K562 (cell line): Measurements from ENCODE around the gene LOXL4. TPM values are rescaled to one million over a fixed set of nuclear protein-coding genes. Genes with fewer than 3 reads are reported as not detected.
A peak's percentile ranks its signal among the peaks of the same experiment; 100 is the strongest.

ENCODE experiments used
- ATAC-seq: fragments of 200-7000 bp; cut with Tn5 transposase; 3 replicates; pipeline ENCODE4 v1.9.1; 2020; ENCODE audit warnings: moderate library complexity
- BruUV-seq: library from RNA; stranded (reverse); fragments of 400-500 nt; replicated peaks from 2 replicates; lab custom pipeline; 2021; lab: Mats Ljungman, UMichigan
- CTCF ChIA-PET: fragments of 300-600 bp; formaldehyde crosslinking; extraction: SDS; loops from one replicate; lab custom pipeline; 2021; ENCODE audit warnings: low intra/inter-chr PET ratio; lab: Yijun Ruan, JAX
- POLR2A ChIA-PET: fragments of 300-600, 350-650 bp; sonication (Branson Sonifier 250); formaldehyde crosslinking; extraction: SDS; loops from one replicate; lab custom pipeline; 2021; ENCODE audit warnings: antibody characterized with exemption, inconsistent platforms; lab: Yijun Ruan, JAX
- DNase-seq, 4 experiments: peaks; one replicate each; pipeline versions ENCODE4 v3.0.0 to v3.0.0-alpha.2; 2011 to 2018; ENCODE audit warnings: low spot score in 3 of 4, mixed read lengths in 3 of 4; ENCODE audit errors: extremely low read depth in 1 of 4
- FAIRE-seq: peaks from 2 replicates; lab custom pipeline; 2011; peaks lifted over from hg19 to GRCh38; lab: Jason Lieb, UNC
- H2AFZ ChIP-seq: 2 replicates; pipeline ENCODE4 v1.6.0; 2011; ENCODE audit warnings: low read depth, low read length, control low read depth, inconsistent platforms
- H3K27ac ChIP-seq: fragments of 200-600 bp; 3 replicates; pipeline ENCODE4 v1.8.0; 2011; ENCODE audit warnings: low read depth, mild to moderate bottlenecking, control low read depth, inconsistent platforms, low read length, moderate library complexity, mixed read lengths; ENCODE audit errors: extremely low read depth
- H3K27me3 ChIP-seq, 2 experiments: fragments of 300-600 bp in 1 of 2; 2 replicates in 1 of 2; 3 replicates in 1 of 2; pipeline versions ENCODE4 v1.6.0 to v1.8.0; 2011; ENCODE audit warnings: inconsistent platforms in 2 of 2, low read length in 2 of 2, mild to moderate bottlenecking in 1 of 2, mixed read lengths in 1 of 2, moderate library complexity in 1 of 2; ENCODE audit not compliant: control insufficient read depth in 2 of 2, insufficient read depth in 2 of 2
- H3K36me3 ChIP-seq: fragments of 300-600 bp; 3 replicates; pipeline ENCODE4 v1.8.0; 2011; ENCODE audit warnings: mild to moderate bottlenecking, low read length, inconsistent platforms; ENCODE audit not compliant: control insufficient read depth, insufficient read depth
- H3K4me1 ChIP-seq, 2 experiments: fragments of 200-600 bp in 1 of 2; replicated peaks in 1 of 2; 2 replicates in 1 of 2; 3 replicates in 1 of 2; pipeline versions ENCODE4 v1.5.1 to v1.8.0; 2011; ENCODE audit warnings: inconsistent platforms in 2 of 2, low read length in 2 of 2, mild to moderate bottlenecking in 1 of 2, mixed read lengths in 1 of 2, moderate library complexity in 1 of 2; ENCODE audit not compliant: control insufficient read depth in 2 of 2, insufficient read depth in 2 of 2
- H3K4me2 ChIP-seq: 2 replicates; pipeline ENCODE4 v1.6.1; 2011; ENCODE audit warnings: low read length, control low read depth, inconsistent platforms, mixed read lengths; ENCODE audit not compliant: insufficient read depth
- H3K4me3 ChIP-seq: fragments of 200-600 bp; sonication (generic), shearing (Covaris generic); 2 replicates; pipeline ENCODE4 v1.5.1; 2016; ENCODE audit warnings: control low read depth, inconsistent platforms
- H3K79me2 ChIP-seq: fragments of 200-600 bp; 3 replicates; pipeline ENCODE4 v1.8.0; 2011; ENCODE audit warnings: low read length, inconsistent platforms; ENCODE audit not compliant: control insufficient read depth, insufficient read depth
- H3K9ac ChIP-seq, 2 experiments: 2 replicates each; pipeline versions ENCODE4 v1.6.0 to v1.6.1; 2011; ENCODE audit warnings: low read depth in 2 of 2, low read length in 2 of 2, control low read depth in 1 of 2, inconsistent platforms in 1 of 2, mild to moderate bottlenecking in 1 of 2, mixed read lengths in 1 of 2; ENCODE audit not compliant: insufficient read depth in 1 of 2
- H3K9me1 ChIP-seq: one replicate; pipeline ENCODE4 v1.6.0; 2011; ENCODE audit warnings: inconsistent platforms, mild to moderate bottlenecking, low read length, moderate library complexity; ENCODE audit not compliant: control insufficient read depth, insufficient read depth
- H3K9me3 ChIP-seq: replicated peaks from 2 replicates; pipeline ENCODE4 v1.5.1; 2011; ENCODE audit warnings: low read depth, low read length, inconsistent platforms; ENCODE audit not compliant: control insufficient read depth, insufficient read depth
- H4K20me1 ChIP-seq: replicated peaks from 2 replicates; pipeline ENCODE4 v1.6.1; 2011; ENCODE audit warnings: low read length, inconsistent platforms, mixed read lengths; ENCODE audit not compliant: control insufficient read depth, insufficient read depth
- BDP1 ChIP-seq: IDR thresholded peaks from 3 replicates; pipeline ENCODE4 v1.6.1; 2011; ENCODE audit not compliant: insufficient read length, insufficient read depth
- FIP1L1 ChIP-seq: fragments of 200-400 bp; formaldehyde crosslinking; IDR thresholded peaks from 2 replicates; pipeline ENCODE4 v1.6.1; 2018; ENCODE audit warnings: mild to moderate bottlenecking, low read depth, low read length; ENCODE audit not compliant: poor library complexity, severe bottlenecking
- HIVEP1 ChIP-seq: fragments of 250-450 bp; sonication (Bioruptor Pico); IDR thresholded peaks from 2 replicates; pipeline ENCODE4 v1.4.0; 2020; ENCODE audit warnings: mild to moderate bottlenecking
- MEIS2 ChIP-seq: fragments of 450-650 bp; IDR thresholded peaks from 2 replicates; pipeline ENCODE4 v1.6.1; 2014; ENCODE audit warnings: mild to moderate bottlenecking; ENCODE audit not compliant: partially characterized antibody
- WGBS: fragments of 100-300 bp; shearing (Covaris generic); methylation state at CpG from one replicate; pipeline ENCODE4 v1.1.6; 2016; ENCODE audit warnings: low coverage, mixed read lengths; ENCODE audit not compliant: insufficient coverage; ENCODE audit errors: missing lambda C conversion rate; 5-methylcytosine and 5-hydroxymethylcytosine counted together
- in situ Hi-C: fragments of 300-500 bp; cut with MboI; formaldehyde crosslinking; loops from 4 replicates; pipeline ENCODE4 v1.15.0; 2018; ENCODE audit warnings: inconsistent platforms, mixed read lengths
- intact Hi-C: fragments of 100-400 bp; cut with micrococcal nuclease; formaldehyde crosslinking; loops from 2 replicates; pipeline ENCODE4 v1.14.2; 2022
- polyA plus RNA-seq, 8 experiments: library from polyadenylated mRNA; depleted of rRNA in 4 of 8; stranded (reverse) in 5 of 8; unstranded in 3 of 8; fragments of >200 nt; fragmentation: Nextera tagmentation in 2 of 8; fragmentation: Illumina TruSeq in 1 of 8; extraction: Ambion mirVana in 2 of 8; extraction: Trizol in 1 of 8; gene quantifications; 2 replicates each; pipeline versions ENCODE4 v1.2.1 to v1.2.3, GENCODE V29; 2011 to 2014; ENCODE audit warnings: inconsistent platforms in 1 of 8, missing spikeins in 1 of 8
- total RNA-seq, 7 experiments: library from RNA; depleted of rRNA in 6 of 7; stranded (reverse); fragments of >200 nt in 6 of 7; fragmentation: Illumina TruSeq in 2 of 7; extraction: Trizol in 2 of 7; gene quantifications; 2 replicates each; pipeline versions ENCODE4 v1.2.1 to v1.2.3, GENCODE V29; 2011 to 2021; ENCODE audit warnings: low replicate concordance in 1 of 7
- TF ChIP-seq, protein P1 (sequence below): fragments of 450-650 bp; IDR thresholded peaks from 2 replicates; pipeline ENCODE4 v1.6.1; 2016; ENCODE audit warnings: mild to moderate bottlenecking, moderate library complexity

LOXL4 gene
- total and polyA plus RNA-seq, 9 of the 15 experiments (the other 6 are each of a cell fraction or from before 2014, with no cell fraction given): 0.03 to 0.35 (median 0.05) TPM; not detected in 3

DNA sequence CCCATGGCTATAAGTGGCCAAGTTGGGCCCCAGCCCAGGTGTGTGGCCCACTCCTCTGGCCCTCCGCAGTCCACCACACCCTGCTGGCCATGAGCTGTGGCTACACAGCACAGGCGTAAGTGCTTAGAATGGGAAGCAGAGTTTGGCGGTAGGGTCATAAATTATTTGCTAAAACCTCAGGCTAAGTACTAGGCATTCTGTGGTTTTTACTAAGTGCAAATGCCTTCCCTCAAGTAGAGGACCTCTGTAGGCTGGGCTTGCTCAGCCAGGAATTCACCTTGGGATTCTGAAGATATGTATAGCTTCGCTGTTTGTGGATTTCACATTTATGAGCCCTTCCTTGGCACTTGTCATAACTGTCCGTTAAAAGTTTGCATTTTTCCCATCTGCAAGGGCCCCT is 44.8 kb upstream of the LOXL4 start:
- no peak for ATAC-seq
- no peak for DNase-seq
- no peaks in the 10 kb centered on the region; a peak in 2 of 5 replicates for H3K4me1 ChIP-seq
- POLR2A ChIA-PET: interaction anchor here (0.9 to 1.8 kb wide), 2 partner anchors 10 to 140 kb away, joined by 3 to 4 read pairs; no protein-coding TSS in a partner anchor
- H4K20me1 ChIP-seq: peaks cover 3% of the 10 kb centered on the region; the same call in 1 of the 2 replicates
- no peak overlapping the region for H3K9ac ChIP-seq
- no peaks in the 10 kb centered on the region for H3K9me1 ChIP-seq
- no TSS peak for BruUV-seq
- no peak overlapping the region for H2AFZ ChIP-seq
- no peak overlapping the region for H3K27ac ChIP-seq
- 5% methylated on average over 5 of the region's 5 CpGs for WGBS
- in situ Hi-C loops: loop anchor here (25.0 kb wide), 1 partner anchor 401 kb away; no protein-coding TSS in a partner anchor
- no peak for TF ChIP-seq BDP1
- no peak for TF ChIP-seq HIVEP1 (CRISPR knock-in tag)
- TF ChIP-seq, protein P1, sequence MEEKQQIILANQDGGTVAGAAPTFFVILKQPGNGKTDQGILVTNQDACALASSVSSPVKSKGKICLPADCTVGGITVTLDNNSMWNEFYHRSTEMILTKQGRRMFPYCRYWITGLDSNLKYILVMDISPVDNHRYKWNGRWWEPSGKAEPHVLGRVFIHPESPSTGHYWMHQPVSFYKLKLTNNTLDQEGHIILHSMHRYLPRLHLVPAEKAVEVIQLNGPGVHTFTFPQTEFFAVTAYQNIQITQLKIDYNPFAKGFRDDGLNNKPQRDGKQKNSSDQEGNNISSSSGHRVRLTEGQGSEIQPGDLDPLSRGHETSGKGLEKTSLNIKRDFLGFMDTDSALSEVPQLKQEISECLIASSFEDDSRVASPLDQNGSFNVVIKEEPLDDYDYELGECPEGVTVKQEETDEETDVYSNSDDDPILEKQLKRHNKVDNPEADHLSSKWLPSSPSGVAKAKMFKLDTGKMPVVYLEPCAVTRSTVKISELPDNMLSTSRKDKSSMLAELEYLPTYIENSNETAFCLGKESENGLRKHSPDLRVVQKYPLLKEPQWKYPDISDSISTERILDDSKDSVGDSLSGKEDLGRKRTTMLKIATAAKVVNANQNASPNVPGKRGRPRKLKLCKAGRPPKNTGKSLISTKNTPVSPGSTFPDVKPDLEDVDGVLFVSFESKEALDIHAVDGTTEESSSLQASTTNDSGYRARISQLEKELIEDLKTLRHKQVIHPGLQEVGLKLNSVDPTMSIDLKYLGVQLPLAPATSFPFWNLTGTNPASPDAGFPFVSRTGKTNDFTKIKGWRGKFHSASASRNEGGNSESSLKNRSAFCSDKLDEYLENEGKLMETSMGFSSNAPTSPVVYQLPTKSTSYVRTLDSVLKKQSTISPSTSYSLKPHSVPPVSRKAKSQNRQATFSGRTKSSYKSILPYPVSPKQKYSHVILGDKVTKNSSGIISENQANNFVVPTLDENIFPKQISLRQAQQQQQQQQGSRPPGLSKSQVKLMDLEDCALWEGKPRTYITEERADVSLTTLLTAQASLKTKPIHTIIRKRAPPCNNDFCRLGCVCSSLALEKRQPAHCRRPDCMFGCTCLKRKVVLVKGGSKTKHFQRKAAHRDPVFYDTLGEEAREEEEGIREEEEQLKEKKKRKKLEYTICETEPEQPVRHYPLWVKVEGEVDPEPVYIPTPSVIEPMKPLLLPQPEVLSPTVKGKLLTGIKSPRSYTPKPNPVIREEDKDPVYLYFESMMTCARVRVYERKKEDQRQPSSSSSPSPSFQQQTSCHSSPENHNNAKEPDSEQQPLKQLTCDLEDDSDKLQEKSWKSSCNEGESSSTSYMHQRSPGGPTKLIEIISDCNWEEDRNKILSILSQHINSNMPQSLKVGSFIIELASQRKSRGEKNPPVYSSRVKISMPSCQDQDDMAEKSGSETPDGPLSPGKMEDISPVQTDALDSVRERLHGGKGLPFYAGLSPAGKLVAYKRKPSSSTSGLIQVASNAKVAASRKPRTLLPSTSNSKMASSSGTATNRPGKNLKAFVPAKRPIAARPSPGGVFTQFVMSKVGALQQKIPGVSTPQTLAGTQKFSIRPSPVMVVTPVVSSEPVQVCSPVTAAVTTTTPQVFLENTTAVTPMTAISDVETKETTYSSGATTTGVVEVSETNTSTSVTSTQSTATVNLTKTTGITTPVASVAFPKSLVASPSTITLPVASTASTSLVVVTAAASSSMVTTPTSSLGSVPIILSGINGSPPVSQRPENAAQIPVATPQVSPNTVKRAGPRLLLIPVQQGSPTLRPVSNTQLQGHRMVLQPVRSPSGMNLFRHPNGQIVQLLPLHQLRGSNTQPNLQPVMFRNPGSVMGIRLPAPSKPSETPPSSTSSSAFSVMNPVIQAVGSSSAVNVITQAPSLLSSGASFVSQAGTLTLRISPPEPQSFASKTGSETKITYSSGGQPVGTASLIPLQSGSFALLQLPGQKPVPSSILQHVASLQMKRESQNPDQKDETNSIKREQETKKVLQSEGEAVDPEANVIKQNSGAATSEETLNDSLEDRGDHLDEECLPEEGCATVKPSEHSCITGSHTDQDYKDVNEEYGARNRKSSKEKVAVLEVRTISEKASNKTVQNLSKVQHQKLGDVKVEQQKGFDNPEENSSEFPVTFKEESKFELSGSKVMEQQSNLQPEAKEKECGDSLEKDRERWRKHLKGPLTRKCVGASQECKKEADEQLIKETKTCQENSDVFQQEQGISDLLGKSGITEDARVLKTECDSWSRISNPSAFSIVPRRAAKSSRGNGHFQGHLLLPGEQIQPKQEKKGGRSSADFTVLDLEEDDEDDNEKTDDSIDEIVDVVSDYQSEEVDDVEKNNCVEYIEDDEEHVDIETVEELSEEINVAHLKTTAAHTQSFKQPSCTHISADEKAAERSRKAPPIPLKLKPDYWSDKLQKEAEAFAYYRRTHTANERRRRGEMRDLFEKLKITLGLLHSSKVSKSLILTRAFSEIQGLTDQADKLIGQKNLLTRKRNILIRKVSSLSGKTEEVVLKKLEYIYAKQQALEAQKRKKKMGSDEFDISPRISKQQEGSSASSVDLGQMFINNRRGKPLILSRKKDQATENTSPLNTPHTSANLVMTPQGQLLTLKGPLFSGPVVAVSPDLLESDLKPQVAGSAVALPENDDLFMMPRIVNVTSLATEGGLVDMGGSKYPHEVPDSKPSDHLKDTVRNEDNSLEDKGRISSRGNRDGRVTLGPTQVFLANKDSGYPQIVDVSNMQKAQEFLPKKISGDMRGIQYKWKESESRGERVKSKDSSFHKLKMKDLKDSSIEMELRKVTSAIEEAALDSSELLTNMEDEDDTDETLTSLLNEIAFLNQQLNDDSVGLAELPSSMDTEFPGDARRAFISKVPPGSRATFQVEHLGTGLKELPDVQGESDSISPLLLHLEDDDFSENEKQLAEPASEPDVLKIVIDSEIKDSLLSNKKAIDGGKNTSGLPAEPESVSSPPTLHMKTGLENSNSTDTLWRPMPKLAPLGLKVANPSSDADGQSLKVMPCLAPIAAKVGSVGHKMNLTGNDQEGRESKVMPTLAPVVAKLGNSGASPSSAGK: no peak
- TF ChIP-seq MEIS2: peak; percentile 10
- TF ChIP-seq FIP1L1: no peak
- TF ChIP-seq, all 486 proteins: peak for 1
- CTCF ChIA-PET: no interaction called here
- intact Hi-C loops: no loop called here
- Histone ChIP-seq H3K9me3 (no peaks in the 10 kb centered on the region), H3K79me2 (no peaks in the 10 kb centered on the region), H3K4me3 (no peak overlapping the region), H3K36me3 (no peaks in the 10 kb centered on the region), H3K4me2 (no peak overlapping the region), H3K27me3 (peaks cover 2 to 34% of the 10 kb centered on the region in 2 experiments; a peak in 4 of 5 replicates)
- FAIRE-seq: no peak
